ENCODE measurements around the gene PGBD2. TPM values are rescaled to one million over a fixed set of nuclear protein-coding genes. Genes with fewer than 3 reads are reported as not detected.
A peak's percentile ranks its signal among the peaks of the same experiment; 100 is the strongest.

The PGBD2 gene
- total and polyA plus RNA-seq, 9 of the 15 experiments (the other 6 are each of a cell fraction or from before 2014, with no cell fraction given): 11.9 to 21.8 (median 14.7) TPM

DNA sequence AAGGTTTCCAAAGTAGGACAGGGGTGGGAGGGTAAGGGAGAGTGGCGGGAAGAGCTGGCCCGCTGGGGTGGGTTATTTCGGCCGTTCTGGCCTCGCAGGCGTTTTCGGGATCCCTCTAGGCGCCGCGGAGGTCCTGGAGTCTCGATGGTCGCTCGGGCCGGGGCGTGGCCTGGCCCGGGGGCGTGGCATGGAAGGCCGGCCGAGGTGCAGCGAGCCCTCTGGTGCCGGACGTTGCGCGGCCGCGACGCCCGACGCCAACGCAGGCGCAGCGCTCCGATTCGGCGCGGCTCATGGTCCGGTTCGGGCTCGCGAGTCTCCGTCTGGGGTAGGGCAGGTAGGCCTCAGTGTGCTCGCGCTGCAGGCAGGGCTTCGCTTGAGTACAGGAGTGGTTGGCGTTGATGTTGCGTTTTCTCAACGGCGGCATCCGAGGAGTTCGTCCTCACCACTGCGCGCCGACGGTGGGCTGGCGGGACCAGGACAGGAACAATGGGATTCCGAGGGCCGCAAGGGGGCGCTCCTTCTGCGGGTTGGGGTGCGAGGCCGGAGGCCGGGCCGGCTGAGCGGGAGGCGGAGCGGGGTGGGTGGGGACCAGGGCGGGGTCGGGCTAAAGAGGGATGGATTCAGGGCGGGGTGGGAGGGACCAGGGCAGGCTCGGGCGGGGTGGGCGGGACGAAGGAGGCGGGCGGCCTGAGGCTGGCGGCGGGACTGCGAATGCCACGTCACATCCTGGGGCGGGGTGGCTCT lies at the start of gene PGBD2 (continued):
- TF ChIP-seq MNT (conservative IDR thresholded peaks at IDR 0.05) (peak; percentile 36 to 80; a peak in 2 of 4 replicates), ATF7 (IDR thresholded peaks at IDR 0.05) (peak; percentile 90), SMARCB1 (IDR thresholded peaks at IDR 0.05; ENCODE audit: insufficient read length, low read depth) (no peak), TARDBP (IDR thresholded peaks at IDR 0.05) (peak; percentile 77), PHF21A (IDR thresholded peaks at IDR 0.05; ENCODE audit: borderline replicate concordance, low read depth) (no peak), IFI16 (CRISPR knock-in tag; IDR thresholded peaks at IDR 0.05) (no peak), ZNF589 (CRISPR knock-in tag; IDR thresholded peaks at IDR 0.05; ENCODE audit: low read depth) (0 out of 2 replicates have a peak, but pooled peaks have one; percentile 56), SIRT6 (IDR thresholded peaks at IDR 0.05; ENCODE audit: low read depth, low read length) (peak; percentile 91), ATF2 (CRISPR knock-in tag; IDR thresholded peaks at IDR 0.05) (no peak), RNF2 (IDR thresholded peaks at IDR 0.05) (peak; percentile 88), POLR3A (IDR thresholded peaks at IDR 0.05; ENCODE audit: borderline replicate concordance, extremely low read depth, insufficient read depth, insufficient read length) (no peak), SLC30A9 (CRISPR knock-in tag; IDR thresholded peaks at IDR 0.05) (no peak), CHD2 (IDR thresholded peaks at IDR 0.05; ENCODE audit: low read depth, low read length) (0 out of 2 replicates have a peak, but pooled peaks have one; percentile 39), CTBP1 (IDR thresholded peaks at IDR 0.05; ENCODE audit: borderline replicate concordance) (peak; percentile 95), CHCHD3 (CRISPR knock-in tag; IDR thresholded peaks at IDR 0.05) (no peak), HMG20A (CRISPR knock-in tag; conservative IDR thresholded peaks at IDR 0.05) (no peak), ZBTB17 (CRISPR knock-in tag; IDR thresholded peaks at IDR 0.05) (peak; percentile 82), CREB3L1 (IDR thresholded peaks at IDR 0.05; ENCODE audit: borderline replicate concordance, low read depth) (peak; percentile 82; the same call in 1 of the 2 replicates), ZNF583 (CRISPR knock-in tag; IDR thresholded peaks at IDR 0.05) (peak; percentile 57; the same call in 1 of the 2 replicates), U2AF2 (optimal IDR thresholded peaks at IDR 0.05; ENCODE audit: low read depth, low read length) (no peak), ARID2 (IDR thresholded peaks at IDR 0.05) (peak; percentile 72; the same call in 1 of the 2 replicates), TRIM24 (IDR thresholded peaks at IDR 0.05) (peak in 1 of 2 experiments; percentile 97; a peak in 2 of 4 replicates), ZNF561 (CRISPR knock-in tag; conservative IDR thresholded peaks at IDR 0.05) (no peak), POLR2AphosphoS2 (IDR thresholded peaks at IDR 0.05; ENCODE audit: low read length) (no peak), GABPB1 (CRISPR knock-in tag; IDR thresholded peaks at IDR 0.05) (peak; percentile 88), LARP7 (IDR thresholded peaks at IDR 0.05) (peak; percentile 95), STAG1 (CRISPR knock-in tag; IDR thresholded peaks at IDR 0.05; ENCODE audit: borderline replicate concordance) (no peak), MTA3 (IDR thresholded peaks at IDR 0.05; ENCODE audit: borderline replicate concordance) (peak; percentile 94)
